ENCODE measurements around the gene GALNT1. TPM values are rescaled to one million over a fixed set of nuclear protein-coding genes. Genes with fewer than 3 reads are reported as not detected.

Gene GALNT1
- total and polyA plus RNA-seq, 2 of the 4 experiments (the other 2 are of a cell fraction) = 24.9 to 43.9 TPM

DNA sequence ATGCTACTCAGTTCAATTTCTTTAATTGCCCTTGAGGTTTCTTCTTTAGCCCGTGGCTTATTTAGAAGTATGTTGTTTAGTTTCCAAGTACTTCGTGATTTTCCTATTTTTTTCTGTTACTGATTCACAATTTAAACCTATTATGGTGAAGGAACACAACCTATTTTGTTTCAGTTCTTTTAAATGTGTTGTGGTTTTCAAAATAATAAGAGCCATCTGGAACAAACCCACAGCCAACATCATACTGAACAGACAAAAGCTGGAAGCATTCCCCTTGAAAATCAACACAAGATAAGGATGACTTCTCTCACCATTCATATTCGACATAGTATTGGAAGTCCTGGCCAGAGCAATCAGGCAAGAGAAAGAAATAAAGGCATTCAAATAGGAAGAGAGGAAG lies 155.2 kb downstream of the GALNT1 start:
- WGBS, 2 experiments (ENCODE audit: extremely low coverage in 2 of 2, insufficient read length in 1 of 2) = no CpG with 5 or more reads among the region's 3 CpGs
- TF ChIP-seq FOS (IDR thresholded peaks at IDR 0.05; ENCODE audit: low read depth, low read length) (no peak), SMC3 (IDR thresholded peaks at IDR 0.05; ENCODE audit: low read depth, low read length) (no peak), MXI1 (IDR thresholded peaks at IDR 0.05; ENCODE audit: borderline replicate concordance, low read depth, low read length) (no peak), MAFK (IDR thresholded peaks at IDR 0.05; ENCODE audit: low read depth, low read length) (no peak), CHD1 (IDR thresholded peaks at IDR 0.05; ENCODE audit: low read depth, low read length) (no peak), RCOR1 (IDR thresholded peaks at IDR 0.05; ENCODE audit: insufficient replicate concordance, low read length) (no peak), RAD21 (IDR thresholded peaks at IDR 0.05; ENCODE audit: low read length) (no peak), CEBPB (IDR thresholded peaks at IDR 0.05; ENCODE audit: low read depth, low read length) (no peak)
- TF ChIP-seq, protein P1, sequence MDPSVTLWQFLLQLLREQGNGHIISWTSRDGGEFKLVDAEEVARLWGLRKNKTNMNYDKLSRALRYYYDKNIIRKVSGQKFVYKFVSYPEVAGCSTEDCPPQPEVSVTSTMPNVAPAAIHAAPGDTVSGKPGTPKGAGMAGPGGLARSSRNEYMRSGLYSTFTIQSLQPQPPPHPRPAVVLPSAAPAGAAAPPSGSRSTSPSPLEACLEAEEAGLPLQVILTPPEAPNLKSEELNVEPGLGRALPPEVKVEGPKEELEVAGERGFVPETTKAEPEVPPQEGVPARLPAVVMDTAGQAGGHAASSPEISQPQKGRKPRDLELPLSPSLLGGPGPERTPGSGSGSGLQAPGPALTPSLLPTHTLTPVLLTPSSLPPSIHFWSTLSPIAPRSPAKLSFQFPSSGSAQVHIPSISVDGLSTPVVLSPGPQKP (IDR thresholded peaks at IDR 0.05; ENCODE audit: borderline replicate concordance, low read depth, low read length) = no peak
- Histone ChIP-seq H3K4me1 (ENCODE audit: control insufficient read depth, insufficient read depth, low read length) (no peaks in the 10 kb centered on the region), H3K4me2 (ENCODE audit: low read depth, low read length) (no peak overlapping the region), H3K27me3 (ENCODE audit: control insufficient read depth, insufficient read depth, low read length) (no peaks in the 10 kb centered on the region; the same call in 1 of the 2 replicates), H3K14ac (replicated peaks; ENCODE audit: low read depth, low read length) (no peak overlapping the region), H3K27ac (ENCODE audit: insufficient read depth, low read length) (no peak overlapping the region), H3K23ac (ENCODE audit: low read depth, low read length) (no peak overlapping the region), H4K20me1 (ENCODE audit: insufficient read depth, low read length) (no peaks in the 10 kb centered on the region), H3K36me3 (ENCODE audit: control insufficient read depth, insufficient read depth, low read length) (no peaks in the 10 kb centered on the region), H2BK20ac (ENCODE audit: low read depth, low read length) (no peak overlapping the region), H3K79me1 (ENCODE audit: low read depth in 1 of 2, low read length in 2 of 2) (no peaks in the 10 kb centered on the region), H3K18ac (ENCODE audit: low read depth, low read length) (no peak overlapping the region), H3K9me3 (ENCODE audit: control insufficient read depth, insufficient read depth, low read length) (no peaks in the 10 kb centered on the region), H2BK120ac (ENCODE audit: low read depth, low read length) (no peak overlapping the region), H2AK5ac (ENCODE audit: low read depth, low read length) (no peak overlapping the region), H2BK5ac (ENCODE audit: low read depth, low read length, poor library complexity, severe bottlenecking) (no peak overlapping the region), H2AFZ (replicated peaks; ENCODE audit: low read length, poor library complexity) (no peak overlapping the region), H3K9me1 (ENCODE audit: insufficient read depth, low read length) (no peaks in the 10 kb centered on the region), H2BK15ac (ENCODE audit: low read depth, low read length) (no peak overlapping the region), H4K91ac (ENCODE audit: insufficient read depth, low read depth, low read length) (no peak overlapping the region), H2AK9ac (replicated peaks; ENCODE audit: low read depth, low read length, poor library complexity) (no peak overlapping the region), H3K4ac (ENCODE audit: low read depth, low read length) (no peak overlapping the region), H3K9ac (ENCODE audit: low read depth, low read length) (no peak overlapping the region), H3K4me3 (ENCODE audit: insufficient read depth, low read depth, low read length) (no peak overlapping the region), H4K5ac (ENCODE audit: low read depth, low read length) (no peak overlapping the region), H4K8ac (ENCODE audit: low read depth in 2 of 2, low read length in 2 of 2) (no peak overlapping the region), H3K56ac (ENCODE audit: extremely low read depth, insufficient read depth, low read length) (no peak overlapping the region)
- BruUV-seq (replicated peaks) = no TSS peak
- POLR2A ChIA-PET (ENCODE audit: unreplicated experiment) = no interaction called here
- intact Hi-C loops (cut with micrococcal nuclease) (no loop called here), dilution Hi-C loops (cut with HindIII; ENCODE audit: low sequenced_read_pairs, unreplicated experiment) (no loop called here), in situ Hi-C loops (cut with MboI; ENCODE audit: low sequenced_read_pairs) (no loop called here)
- CTCF ChIA-PET = no interaction called here
- DNase-seq (no peak), ATAC-seq (ENCODE audit: low read depth) (no peak)
